Measurements from ENCODE around the gene UPB1. TPM values are rescaled to one million over a fixed set of nuclear protein-coding genes. Genes with fewer than 3 reads are reported as not detected.

Gene UPB1
- polyA plus RNA-seq (2013, experiment 1 of 2; ENCODE audit: insufficient read length): 0.22 TPM
- 0.16 TPM for polyA plus RNA-seq (2013, experiment 2 of 2; ENCODE audit: insufficient read length)

DNA sequence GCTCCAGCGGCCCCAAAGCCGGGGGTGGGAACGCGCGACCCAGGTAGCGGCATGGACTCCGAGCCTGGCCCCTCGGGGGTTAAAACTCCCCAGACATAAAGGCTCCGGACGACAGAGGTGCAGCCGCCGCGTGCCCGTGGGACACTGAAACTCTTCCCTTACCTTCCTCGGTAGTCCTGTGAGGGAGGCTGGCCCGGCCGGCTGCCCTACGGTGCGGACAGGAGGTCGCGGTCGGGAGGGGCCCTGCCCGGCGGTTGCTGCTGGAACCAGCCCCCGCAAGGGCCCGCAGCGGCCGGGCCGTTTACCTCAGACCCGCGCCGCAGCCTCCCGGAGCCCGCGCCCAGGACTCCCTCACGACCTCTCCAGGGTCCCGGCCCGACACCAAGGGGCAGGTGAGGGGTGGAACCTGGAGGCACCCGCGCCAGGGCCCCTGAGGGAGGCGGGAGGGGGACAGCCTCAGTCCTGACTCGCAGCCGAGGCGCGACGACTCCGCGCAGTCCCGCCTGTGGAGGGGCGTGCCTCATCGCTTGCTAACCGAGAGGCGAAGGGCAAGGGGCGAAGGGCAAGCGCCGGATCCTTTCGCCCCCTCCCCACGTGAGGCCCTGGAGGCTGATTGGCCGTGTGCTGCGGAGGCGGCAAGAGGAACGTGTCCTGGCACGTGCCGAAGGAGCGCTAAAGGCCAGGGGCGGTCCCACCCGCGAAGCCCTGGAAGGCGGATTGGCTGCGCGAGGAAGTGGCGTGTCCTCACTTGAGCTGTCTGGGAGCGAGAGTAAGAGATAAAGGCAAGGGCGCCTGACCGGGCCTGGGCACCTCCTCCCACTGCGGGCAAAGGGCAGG lies at the start of gene UPB1:
Gene UPB1 (plus strand): TSS at position 805 of the 837 bp plus-strand sequence. CDS start 72 bp downstream, outside the sequence.
- DNase-seq: no peak

DNA sequence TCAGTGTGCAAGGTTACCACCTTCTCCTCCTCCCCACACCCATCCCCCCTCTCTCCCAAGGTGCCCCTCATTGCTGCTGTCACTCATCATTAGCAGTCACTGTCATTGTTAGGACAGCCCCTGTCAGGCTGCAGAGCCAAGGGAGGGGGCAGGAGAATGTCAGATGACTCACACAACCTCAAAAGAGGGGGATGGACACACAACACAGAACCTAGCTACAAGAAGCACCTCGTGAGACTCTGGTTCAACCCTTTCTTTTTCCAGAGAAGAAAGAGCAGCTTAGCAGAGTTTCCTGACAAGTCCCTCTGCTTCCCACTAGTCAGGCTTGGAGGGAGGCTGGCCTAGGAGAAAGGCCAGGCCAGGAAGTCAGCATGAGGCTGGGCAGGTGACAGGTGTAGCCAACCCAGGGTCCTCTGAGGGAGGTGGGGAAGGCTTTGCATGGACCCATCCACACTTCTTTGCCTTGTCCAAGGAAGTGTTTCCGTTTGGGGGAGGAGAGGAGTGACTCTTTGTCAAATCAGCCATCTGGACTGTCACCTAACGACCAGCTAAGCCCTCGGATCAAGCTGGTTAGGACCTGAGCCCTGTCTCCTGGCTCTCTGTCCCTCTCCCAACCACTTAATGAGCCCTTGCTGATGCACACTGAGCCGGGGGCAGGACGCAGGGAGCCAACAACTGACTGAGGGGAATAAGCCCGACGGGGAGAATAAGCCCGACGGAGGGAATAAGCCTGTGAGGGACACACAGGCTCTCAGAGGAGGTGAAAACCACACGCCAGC lies 49.5 kb upstream of the UPB1 start:
- DNase-seq: no peak

DNA sequence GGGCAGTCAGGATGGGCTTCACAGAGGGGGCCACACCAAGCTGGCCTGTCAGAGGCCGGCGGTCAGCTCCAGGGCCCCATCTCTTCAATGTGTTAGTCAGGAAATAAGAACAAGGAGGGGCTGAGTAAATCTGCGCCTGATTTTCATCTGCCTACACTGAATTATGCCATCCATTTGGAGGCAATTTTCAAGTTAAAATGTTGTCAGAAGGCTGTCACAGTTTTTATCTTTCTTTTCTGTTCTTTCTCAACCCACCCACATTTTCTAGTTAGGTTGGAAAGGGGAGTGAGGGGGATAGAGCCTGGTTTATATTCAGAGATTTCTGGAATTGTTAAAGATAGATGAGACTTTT lies 48.9 kb upstream of the UPB1 start:
- no peak for DNase-seq

DNA sequence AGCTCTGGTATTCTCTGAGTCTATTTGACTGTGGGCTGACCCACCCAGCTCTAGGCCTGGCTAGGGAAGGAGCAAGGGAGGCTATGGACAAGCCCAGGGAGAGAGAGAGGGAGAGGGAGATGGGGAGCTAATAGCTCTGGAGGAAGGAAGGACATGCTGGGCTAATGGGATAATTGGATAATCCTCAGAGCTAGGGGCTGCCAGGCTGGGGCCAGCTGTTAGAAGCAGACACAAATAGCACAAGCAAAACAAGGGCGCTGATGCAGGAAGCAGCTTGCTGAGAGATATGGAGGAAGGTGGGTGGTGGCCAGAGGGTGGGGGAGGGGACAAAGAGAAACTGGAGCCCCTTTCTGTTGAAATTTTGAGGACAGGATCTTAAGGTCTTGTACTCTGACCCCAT lies 44.5 kb upstream of the UPB1 start:
- DNase-seq: no peak

DNA sequence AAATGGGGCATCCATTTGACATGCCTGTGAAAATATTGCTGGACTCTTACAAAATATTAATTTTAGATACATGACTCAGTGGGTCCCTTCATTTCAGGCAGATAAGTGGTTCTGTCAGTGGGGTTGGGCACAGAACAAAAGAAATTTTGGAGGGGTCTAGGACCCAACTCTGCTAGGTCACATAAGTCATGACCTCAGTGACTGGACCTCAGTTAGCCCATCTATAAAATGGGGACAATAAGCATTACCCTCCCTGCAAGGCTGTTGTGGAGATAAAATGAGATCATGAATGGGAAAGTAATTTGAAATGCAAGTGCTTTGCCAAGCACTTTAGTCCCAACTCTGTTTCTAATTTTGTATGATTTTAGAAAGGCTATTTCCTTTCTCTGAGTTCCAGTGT lies 44.0 kb upstream of the UPB1 start:
- no peak for DNase-seq

DNA sequence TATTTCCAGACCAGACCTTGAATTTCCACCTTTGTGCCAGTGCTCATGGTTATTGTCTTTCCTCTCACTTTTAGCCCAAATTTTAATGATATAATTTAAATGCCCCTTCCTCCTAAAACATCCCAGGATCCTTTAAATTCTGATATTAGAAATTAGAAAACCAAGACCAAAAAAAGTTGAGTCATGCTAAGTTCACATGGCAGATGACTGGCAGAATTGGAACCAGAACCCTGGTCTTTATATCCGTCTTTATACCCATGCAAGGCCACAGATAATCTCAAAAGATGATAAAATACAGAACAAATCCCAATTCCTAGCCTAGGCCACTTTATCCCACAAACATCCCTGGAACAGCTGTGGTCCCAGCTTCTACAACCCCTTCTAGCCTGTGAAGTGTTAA lies 41.3 kb upstream of the UPB1 start:
- no peak for DNase-seq

DNA sequence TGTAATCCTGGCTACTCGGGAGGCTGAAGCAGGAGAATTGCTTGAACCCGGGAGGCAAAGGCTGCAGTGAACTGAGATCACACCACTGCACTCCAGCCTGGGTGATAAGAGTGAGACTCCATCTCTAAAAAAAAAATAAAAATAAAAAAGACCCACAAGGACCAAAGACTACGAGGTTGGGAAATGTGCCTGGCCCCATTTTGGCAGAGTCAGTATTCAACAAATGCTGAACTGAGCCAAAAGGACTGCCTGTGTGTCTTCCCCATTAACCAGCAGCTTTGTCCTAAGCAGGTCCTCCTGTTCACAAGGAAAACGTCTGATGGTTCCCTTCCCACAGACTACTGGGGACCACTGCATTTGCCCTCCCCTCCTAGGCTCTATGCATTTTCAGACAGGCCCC lies 40.1 kb upstream of the UPB1 start:
- DNase-seq: no peak

DNA sequence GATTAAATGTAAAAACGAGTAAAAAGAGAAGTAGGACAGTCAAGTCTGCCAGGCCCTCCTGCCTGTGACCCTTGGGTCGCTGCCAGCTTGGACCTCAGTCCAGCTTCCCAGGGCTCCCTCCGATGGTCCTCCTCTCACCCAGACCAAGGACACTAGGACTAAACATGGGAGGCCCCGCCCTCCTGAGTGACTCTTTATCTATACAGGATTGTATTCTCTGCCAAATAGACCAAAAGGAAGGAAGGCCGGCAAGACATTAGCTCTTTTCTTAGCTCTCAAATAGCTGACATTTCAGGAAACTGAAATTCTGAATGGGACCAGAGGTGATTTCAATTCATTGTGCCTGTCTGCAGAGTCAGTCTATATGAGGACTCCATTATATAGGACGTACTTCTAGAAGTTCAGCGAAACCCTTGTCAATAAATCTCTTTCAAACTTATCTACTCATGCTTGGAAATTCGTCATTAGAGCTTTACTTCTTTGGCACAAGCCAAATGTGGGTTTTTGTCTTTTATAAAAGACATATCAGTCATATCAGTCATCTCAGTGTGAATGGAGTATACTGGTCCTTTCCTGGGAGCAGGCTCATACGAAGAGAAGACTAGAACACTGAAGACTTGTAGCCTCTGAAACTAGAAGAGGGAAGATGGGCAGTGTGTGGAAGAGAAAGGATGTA lies 39.2 kb upstream of the UPB1 start:
- no peak for DNase-seq

DNA sequence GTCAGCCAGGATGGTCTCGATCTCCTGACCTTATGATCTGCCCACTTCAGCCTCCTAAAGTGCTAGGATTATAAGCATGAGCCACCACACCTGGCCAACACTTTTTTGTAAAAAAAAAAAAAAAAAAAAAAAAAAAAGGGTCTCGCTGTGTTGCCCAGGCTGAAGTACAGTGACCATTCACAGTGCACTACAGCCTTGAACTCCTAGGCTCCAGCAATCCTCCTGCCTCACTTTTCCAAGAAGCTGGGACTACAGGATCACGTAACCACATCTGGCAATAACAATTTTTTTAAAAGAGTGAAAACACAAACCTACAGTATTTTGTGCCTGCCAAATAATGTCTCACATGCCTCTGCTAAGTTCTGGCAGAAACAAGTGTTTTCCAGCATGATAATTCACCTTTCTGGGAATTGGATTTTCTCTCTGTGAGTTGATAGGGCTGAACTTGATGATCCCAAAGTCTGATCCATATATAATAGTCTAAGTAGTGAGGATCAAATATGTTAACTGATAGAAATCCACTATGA lies 37.2 kb upstream of the UPB1 start:
- DNase-seq: no peak

DNA sequence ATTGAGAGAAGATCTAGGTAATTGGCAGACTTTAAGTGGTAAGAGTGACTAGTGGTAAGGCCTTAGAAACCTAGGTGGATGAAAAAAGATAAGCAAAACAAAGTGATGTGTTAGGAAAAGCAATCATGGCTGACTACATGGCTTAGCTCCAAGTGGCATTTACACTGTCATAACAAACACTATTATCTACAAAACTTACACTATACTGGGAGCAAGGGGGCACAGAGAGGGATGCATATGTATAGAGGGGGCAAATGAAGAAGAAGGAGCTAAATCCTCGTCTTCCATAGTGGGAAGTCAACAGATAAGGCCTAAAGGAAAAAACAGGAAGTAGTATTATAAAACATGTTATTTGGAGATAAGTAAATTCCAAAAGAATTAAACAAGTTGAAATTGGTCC lies 35.2 kb upstream of the UPB1 start:
- no peak for DNase-seq

DNA sequence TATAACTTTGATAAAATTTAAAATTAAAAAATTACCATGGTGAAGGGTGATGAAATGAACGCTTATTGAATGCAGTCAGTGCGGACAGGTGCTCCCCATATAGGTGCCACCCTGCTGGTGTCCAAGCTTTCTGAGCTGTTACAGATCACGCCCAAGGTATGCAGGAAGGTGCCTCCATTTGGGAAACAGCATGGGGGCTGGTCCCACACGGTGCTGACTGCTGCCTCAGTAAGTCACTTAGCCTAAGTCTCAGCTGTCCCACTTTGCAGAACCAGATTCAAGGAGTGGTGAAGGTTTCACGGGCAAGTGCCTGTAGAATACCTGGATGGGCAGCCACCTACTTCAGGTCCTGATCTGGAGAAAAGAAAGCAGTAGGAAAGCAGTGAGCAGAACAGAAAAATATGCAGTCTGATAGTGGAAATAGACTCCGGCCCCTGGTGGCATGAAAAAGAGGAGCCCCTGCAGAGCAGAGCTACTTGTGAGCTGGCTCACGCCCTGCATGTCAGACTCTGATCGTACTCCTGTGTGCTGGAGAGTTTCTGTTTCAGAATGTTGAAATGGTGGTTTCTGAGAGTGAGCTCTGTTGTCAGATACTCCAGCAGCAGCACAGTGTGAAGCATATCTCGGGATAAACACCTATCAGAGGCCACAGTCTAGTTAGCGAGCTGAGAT lies 34.6 kb upstream of the UPB1 start:
- DNase-seq: peak; percentile 61

DNA sequence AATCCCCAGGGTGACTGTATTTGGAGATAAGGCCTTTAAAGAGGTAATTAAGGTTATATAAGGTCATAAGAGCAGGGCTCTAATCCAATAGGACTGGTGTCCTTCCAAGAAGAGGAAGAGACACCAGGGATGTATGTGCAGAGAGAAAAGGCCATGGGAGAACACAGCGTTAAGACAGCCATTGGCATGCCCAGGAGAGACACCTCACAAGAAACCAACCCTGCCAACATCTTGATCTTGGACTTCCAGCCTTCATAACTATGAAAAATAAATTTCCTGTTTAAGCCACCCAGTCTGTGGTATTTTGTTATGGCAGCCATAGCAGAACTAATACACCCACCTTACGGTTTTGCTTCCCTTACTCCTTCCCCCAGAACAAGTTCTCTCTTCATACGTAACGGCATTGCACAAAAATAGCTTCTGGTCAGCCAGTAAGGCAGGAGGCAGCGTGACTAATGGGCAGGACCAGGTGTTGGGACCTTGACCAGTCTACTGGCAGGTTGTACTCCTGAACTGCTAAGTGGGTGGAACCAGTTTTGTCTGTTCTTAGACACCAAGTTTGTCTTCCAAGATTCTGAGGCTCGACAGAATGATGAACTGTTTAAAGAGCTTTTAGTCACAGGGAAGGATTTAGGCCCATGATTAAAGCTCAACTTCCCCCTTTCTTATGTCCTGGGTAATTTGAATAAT lies 31.9 kb upstream of the UPB1 start:
- DNase-seq: no peak

DNA sequence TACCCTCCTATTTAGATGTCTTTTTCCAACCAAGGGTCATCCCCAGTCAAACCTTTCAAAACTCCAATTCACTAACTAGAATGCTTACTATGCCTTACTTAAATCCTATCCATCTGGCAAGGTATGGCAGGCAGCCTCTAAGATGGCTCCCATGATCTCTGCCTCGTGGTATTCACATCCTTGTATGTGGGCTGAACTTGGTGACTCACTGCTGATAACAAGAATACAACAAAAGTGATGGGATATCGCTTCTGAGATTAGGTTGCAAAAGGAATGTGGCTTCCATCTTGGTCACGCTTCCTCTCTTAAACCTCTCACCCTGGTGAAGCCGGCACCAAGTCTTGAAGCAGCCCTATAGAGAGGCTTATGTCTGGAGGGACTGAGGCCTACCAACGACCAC lies 29.6 kb upstream of the UPB1 start:
- DNase-seq: peak; percentile 65

DNA sequence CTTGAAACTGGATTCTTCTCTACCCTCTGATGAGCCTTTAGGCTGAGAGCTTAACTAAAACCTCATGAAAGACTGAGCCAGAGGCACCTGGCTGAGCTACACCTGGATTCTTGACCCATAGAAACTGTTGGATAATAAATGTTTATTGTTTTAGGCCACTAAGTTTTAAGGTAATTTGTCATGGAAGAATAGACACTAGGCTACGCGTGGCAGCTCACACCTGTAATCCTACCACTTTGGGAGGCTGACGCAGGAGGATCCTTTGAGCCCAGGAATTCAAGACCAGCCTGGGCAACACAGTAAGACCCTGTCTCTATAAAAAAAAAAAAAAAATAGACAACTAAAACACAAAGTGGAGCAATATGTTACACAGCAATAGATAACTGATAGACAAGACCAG lies 29.2 kb upstream of the UPB1 start:
- no peak for DNase-seq

DNA sequence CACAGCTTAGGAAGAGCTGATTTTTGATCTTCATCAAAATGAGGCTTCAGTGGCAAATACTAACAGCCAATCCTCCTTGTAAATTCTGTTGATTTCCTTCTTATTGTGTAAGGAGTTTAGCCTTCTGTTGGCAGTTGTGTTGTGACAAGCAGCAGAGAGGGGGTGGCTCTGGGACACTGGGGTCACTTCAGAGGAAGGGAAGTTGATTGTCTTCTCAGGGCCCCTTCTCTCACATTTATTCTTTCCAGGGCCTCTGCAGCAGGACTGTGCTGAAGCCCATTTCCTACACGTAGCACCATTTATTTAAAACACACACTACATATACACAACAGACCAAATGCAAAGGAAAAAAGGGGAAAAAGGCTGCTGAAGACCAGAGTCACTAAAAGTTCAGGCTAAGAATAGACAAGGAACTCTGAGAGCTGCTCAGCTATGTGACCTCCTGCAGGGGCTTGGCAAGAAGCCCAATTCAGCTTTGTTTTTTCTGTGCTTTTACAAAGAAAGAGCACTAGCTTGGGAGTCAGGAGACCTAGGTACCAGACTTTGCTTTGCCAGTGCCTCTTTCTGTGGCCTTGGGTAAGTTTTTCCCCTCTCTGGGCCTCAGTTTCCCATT lies 28.3 kb upstream of the UPB1 start:
- peak; percentile 91 for DNase-seq

DNA sequence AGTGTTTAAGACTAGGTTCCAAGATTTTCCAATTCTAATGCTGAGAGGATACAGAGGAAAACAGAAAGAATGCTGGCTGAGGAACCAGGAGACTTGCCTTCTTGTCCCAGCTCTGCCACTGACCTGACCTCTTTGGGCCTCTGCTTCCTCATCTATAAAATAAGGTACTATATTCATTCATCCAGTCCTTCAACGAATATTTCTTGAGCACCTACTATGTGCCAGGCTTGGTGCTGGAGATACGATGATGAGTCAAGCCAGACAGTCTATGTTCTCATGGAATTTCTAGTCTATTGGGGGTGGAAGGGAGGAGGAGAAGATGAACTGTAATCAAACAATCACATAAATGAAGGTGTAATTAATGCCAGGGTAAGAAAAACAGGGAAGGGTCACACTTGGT lies 27.8 kb upstream of the UPB1 start:
- no peak for DNase-seq

DNA sequence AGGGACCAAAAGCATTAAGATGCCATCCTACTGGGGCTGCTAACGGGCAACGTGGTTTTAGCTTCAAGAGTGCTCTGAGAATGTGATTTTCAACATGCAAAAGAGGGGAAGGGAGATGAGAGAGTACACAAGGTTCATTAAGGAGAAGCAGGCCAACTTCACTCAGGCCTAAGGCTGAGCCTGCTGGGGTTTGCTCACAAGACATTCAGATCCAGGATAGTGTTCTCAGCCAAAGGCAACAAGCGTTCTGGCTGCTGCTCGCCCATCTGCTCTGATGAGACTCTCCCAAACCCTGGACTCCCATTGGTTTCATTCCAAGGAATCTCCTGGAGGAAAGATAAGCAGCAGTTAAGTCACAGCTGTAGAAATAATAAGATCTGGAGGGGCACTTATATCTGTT lies 23.6 kb upstream of the UPB1 start:
- peak; percentile 81 for DNase-seq

DNA sequence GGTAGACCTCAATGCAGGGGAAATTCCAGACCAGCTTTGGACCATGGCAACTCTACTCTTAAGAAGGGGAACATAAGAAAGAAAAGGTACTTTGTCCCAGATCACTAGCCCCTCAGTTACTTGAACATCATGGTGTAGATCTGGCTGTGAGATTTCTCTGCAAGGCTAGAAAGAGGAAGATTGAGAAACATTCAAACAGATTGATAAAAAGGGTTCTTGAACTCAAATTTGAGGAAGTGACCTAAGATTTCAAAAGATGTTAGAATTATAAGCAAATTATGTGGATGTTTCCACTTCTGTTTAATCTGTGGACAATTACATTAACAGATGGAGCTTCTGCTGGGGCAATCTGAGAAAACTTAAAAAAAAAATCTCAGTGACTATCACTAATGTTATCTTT lies 21.8 kb upstream of the UPB1 start:
- no peak for DNase-seq

DNA sequence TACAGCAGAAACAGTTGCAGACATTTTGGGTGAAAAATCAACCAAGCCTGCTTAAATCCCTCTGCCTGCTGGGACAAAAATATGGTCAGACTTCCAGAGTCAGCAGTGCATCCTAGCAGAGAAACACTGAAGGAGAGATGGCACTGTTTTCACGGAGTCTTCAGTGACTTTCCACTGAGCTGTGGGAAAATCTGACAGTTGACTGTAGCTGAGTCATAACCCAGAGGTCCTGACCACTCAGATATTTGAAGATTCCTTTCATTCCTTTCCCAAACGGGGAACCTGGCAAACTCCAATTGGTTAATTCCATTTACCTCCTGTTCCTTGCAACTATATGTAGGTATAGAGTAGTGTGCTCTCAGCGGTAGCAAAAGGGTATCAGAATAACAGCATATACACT lies 20.9 kb upstream of the UPB1 start:
- DNase-seq: peak; percentile 94

DNA sequence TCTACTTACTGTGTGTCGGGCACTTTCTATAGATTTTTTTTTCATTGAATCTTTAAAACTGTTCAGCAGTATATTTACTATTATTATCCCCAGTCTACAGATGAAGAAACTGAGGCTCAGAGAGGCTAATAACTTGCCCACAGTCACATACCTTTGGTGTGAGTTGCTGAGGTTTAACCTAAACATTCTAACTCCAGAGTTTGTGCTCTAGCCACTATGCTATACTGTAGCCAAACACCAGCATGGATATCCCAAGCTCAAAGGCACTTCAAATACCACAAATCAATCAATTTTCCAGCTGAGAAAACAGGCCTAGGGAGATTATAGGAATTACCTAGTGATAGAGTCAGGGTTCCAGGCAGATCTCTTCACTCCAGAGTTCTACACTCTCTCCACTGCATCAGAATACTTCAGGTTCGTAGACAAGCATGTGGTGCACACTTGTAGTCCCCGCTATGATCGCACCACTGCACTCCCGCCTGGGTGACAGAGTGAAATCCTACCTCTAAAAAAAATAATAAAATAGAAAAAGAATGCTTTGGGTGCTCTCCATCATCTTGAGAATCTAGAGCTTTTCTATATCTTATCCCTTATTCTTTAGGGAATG lies 20.4 kb upstream of the UPB1 start:
- peak; percentile 66 for DNase-seq

DNA sequence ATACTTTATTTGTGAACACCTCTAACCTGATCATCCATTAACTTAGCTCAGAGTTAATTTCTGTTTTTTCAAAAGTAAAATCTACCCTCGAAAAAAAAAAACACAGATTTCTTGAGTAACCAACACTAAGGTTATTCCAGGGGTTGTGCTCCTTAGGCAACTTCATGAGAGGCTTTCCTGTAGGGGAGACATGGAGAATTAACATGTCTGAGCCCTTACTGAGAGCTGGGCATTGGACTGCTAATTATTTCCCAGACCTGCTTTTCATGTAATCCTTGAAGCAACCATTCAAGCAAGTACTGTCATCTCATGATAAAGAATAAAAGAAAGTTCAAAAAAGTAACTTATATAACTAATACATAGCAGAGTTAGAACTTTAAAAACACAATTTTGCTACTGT lies 13.5 kb upstream of the UPB1 start:
- DNase-seq: no peak
